ENCODE results near the gene HIGD1C. TPM values are rescaled to one million over a fixed set of nuclear protein-coding genes. Genes with fewer than 3 reads are reported as not detected.
A peak's percentile ranks its signal among the peaks of the same experiment; 100 is the strongest.
"Not testable (repeated sequence)": the region's sequence is repeated elsewhere in the genome, so short reads cannot be mapped to it uniquely, and the experiment has no call there.

HIGD1C gene
- total RNA-seq, 2 donors from 2014 or later = not detected

GRCh38 chr12:50990791-50991190, 38.4 kb downstream of the HIGD1C start:
- Mint-ChIP-seq H3K27ac (peak overlapping the region in 1 of 2 donors; percentile 91), H3K9me3 (no peaks in the 10 kb centered on the region), H3K36me3 (peaks cover 8 to 36% of the 10 kb centered on the region in 2 donors)
- ATAC-seq (no peak), DNase-seq (ENCODE audit: low spot score in 2 of 2) (no peak)

DNA sequence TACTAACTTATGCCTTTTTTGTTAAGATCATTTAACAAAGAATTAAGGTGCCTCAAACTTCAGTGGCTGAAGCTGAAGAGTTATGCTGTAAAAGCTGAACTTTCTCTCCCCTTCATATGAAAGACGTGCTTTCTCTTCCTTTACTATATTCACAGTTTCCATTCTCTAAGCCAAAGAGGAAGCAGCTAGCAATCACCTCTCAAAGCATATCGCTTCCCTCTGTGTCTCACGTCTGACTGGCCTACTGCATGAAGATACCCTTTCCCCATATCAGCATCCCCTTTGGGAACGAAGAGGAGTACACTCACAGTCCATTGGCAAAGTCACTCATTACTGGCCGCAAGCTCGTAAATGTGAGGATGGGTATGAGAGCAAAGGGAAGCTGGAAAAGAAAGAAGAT, 38.9 kb downstream of the HIGD1C start:
- ATAC-seq = peak in 1 of 2 donors; percentile 28
- Mint-ChIP-seq H3K36me3 (peaks cover 8 to 38% of the 10 kb centered on the region in 2 donors), H3K27ac (peak overlapping the region in 1 of 2 donors; percentile 8), H3K9me3 (no peaks in the 10 kb centered on the region)
- no peak for DNase-seq (ENCODE audit: low spot score in 2 of 2)

- ATAC-seq (no peak), DNase-seq (ENCODE audit: low spot score in 2 of 2) (no peak)
- H3K36me3 Mint-ChIP-seq = peaks cover 8 to 44% of the 10 kb centered on the region in 2 donors
These were observed 40.5 kb downstream of the HIGD1C start for GRCh38 chr12:50992819-50993218.

GRCh38 chr12:50999093-50999492, 46.7 kb downstream of the HIGD1C start:
- Mint-ChIP-seq H3K27ac (peak overlapping the region in 1 of 2 donors; percentile 6), H3K9me3 (no peaks in the 10 kb centered on the region), H3K36me3 (peaks cover 13 to 40% of the 10 kb centered on the region in 2 donors)
- no peak for DNase-seq (ENCODE audit: low spot score in 2 of 2)
- no peak for ATAC-seq

More at GRCh38 chr12:50992819-50993218, 40.5 kb downstream of the HIGD1C start:
- Mint-ChIP-seq H3K27ac (no peak overlapping the region), H3K9me3 (no peaks in the 10 kb centered on the region)

GRCh38 chr12:51000245-51000644, 47.9 kb downstream of the HIGD1C start:
- peak in 1 of 2 donors; percentile 87 for ATAC-seq
- no peak for DNase-seq (ENCODE audit: low spot score in 2 of 2)
- Mint-ChIP-seq H3K9me3 (no peaks in the 10 kb centered on the region), H3K36me3 (peaks cover 6 to 32% of the 10 kb centered on the region in 2 donors), H3K27ac (peak overlapping the region; percentile 72 to 81)

DNA sequence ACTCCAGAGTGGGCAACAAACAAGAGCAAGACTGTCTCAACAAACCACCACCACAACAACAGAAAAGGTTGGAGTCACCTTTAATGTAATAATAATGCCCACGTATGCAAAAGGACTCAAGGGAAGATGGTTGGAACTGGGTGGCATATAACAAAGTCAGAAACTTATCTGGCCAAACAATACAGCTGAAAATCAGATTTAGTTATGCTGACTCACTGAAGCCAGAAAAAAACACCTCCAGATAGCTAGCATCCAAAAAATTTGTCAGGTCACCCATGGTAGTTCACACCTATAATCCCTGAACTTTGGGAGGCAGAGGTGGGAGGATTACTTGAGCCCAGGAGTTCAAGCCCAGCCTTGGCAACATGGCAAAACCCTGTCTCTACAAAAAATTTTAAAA, 49.5 kb downstream of the HIGD1C start:
- Mint-ChIP-seq H3K9me3 (no peaks in the 10 kb centered on the region), H3K27ac (peak overlapping the region in 1 of 2 donors; percentile 53), H3K36me3 (peaks cover 6 to 28% of the 10 kb centered on the region in 2 donors)
- DNase-seq (ENCODE audit: low spot score in 2 of 2) = no peak
- ATAC-seq = no peak

DNA sequence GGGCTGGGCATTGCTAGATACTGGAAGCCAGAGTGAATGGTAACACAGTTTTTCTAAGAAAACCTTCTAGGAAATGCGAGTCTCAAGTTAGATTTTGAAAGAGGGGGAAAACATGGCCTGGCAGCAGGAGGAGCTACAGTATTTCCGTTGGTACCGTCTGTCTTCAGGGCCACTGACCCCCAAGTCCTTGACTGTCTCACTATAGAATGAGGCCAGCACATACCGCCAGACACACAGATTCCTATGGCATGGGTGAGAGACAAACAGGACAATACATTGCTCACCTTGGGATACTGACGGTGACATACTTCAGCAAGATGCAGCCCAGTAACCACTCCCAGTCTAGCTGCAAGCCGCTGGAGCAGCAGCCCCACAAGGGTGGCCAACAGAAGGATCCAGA, 52.2 kb downstream of the HIGD1C start:
- peaks cover 11 to 38% of the 10 kb centered on the region in 2 donors for H3K36me3 Mint-ChIP-seq
- ATAC-seq = no peak
- DNase-seq (ENCODE audit: low spot score in 2 of 2) = no peak
- H3K27ac Mint-ChIP-seq = no peak overlapping the region
- H3K9me3 Mint-ChIP-seq = no peaks in the 10 kb centered on the region

DNA sequence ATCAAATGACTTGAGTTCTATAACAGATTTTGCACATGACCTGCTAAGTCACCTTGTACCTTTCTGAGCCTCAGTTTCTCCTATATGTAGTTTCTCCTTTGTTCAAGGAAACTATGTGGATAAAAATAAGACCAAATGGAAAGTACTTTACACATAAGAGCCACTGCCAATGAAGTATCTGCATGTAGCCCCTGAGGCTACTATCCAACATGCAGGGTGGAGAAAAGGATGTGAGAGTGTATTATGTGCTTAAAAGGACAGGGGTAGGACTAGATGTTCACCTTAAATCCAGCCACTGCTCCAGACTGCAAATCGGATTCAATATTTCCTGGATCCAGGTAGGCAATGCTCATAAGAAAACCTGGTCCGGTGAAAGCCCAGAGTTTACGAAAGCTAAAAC, 52.7 kb downstream of the HIGD1C start:
- H3K9me3 Mint-ChIP-seq = no peaks in the 10 kb centered on the region
- ATAC-seq = no peak
- H3K36me3 Mint-ChIP-seq = peaks cover 11 to 36% of the 10 kb centered on the region in 2 donors
- no peak for DNase-seq (ENCODE audit: low spot score in 2 of 2)
- H3K27ac Mint-ChIP-seq = no peak overlapping the region

GRCh38 chr12:51005671-51006070, 53.3 kb downstream of the HIGD1C start:
- H3K36me3 Mint-ChIP-seq = peaks cover 6 to 29% of the 10 kb centered on the region in 2 donors

GRCh38 chr12:51008329-51009055, 56.1 kb downstream of the HIGD1C start:
- DNase-seq (ENCODE audit: low spot score in 2 of 2) (no peak), ATAC-seq (no peak)
- Mint-ChIP-seq H3K9me3 (no peaks in the 10 kb centered on the region), H3K27ac (peak overlapping the region; percentile 60 to 82), H3K36me3 (peaks cover 6 to 29% of the 10 kb centered on the region in 2 donors)

More at GRCh38 chr12:51005671-51006070, 53.3 kb downstream of the HIGD1C start:
- no peak for ATAC-seq
- Mint-ChIP-seq H3K27ac (peak overlapping the region in 1 of 2 donors; percentile 4), H3K9me3 (no peaks in the 10 kb centered on the region)
- no peak for DNase-seq (ENCODE audit: low spot score in 2 of 2)

GRCh38 chr12:51009056-51009440, 56.7 kb downstream of the HIGD1C start:
- ATAC-seq = peak; percentile 78 to 99
- DNase-seq (ENCODE audit: low spot score in 2 of 2) = peak; percentile 56 to 59
- peaks cover 6 to 29% of the 10 kb centered on the region in 2 donors for H3K36me3 Mint-ChIP-seq

GRCh38 chr12:51011955-51012354, 59.6 kb downstream of the HIGD1C start:
- peak overlapping the region in 1 of 2 donors; percentile 35 for H3K27ac Mint-ChIP-seq
- H3K36me3 Mint-ChIP-seq = peaks cover 6 to 18% of the 10 kb centered on the region in 2 donors
- DNase-seq (ENCODE audit: low spot score in 2 of 2) (no peak), ATAC-seq (no peak)
- H3K9me3 Mint-ChIP-seq = no peaks in the 10 kb centered on the region

More at GRCh38 chr12:51009056-51009440, 56.7 kb downstream of the HIGD1C start:
- H3K9me3 Mint-ChIP-seq = no peaks in the 10 kb centered on the region
- peak overlapping the region; percentile 60 to 82 for H3K27ac Mint-ChIP-seq

DNA sequence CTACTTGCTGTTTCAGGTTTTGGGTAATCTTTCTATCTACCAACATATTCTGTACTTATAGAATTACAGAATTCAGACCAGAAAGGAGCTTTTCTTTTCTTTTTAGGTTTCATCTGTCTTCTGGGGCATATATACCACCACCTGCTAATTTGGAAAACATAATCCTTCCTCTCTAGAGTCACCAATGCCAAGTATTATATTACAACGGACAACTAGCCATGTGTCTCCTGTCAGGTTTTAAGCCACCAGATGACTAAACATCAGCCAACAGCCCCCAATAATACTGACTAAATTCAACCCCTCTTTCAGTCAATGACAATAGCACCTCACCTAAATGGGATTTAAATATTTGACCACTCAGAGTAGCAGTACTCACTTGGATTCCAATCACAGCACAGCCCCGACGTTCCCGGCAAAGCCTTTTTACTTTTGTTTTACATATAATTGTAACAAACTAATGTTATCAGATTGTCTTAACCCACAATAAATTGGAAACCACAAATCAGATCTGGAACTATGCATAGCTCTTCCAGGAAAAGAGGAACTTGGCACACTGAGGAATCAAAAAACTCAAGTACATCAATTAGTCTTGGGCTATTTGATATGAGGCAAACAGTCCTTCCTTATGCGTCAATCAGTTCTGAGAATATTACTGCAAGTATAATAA, 60.4 kb downstream of the HIGD1C start:
- ATAC-seq = no peak
- Mint-ChIP-seq H3K36me3 (peaks cover 6 to 13% of the 10 kb centered on the region in 2 donors), H3K9me3 (no peaks in the 10 kb centered on the region), H3K27ac (no peak overlapping the region)
- no peak for DNase-seq (ENCODE audit: low spot score in 2 of 2)

GRCh38 chr12:51013441-51013840, 61.1 kb downstream of the HIGD1C start:
- Mint-ChIP-seq H3K9me3 (no peaks in the 10 kb centered on the region), H3K27ac (no peak overlapping the region), H3K36me3 (peaks cover 6 to 7% of the 10 kb centered on the region in 2 donors)
- ATAC-seq (no peak), DNase-seq (ENCODE audit: low spot score in 2 of 2) (no peak)

GRCh38 chr12:51014467-51014866, 62.1 kb downstream of the HIGD1C start:
- DNase-seq (ENCODE audit: low spot score in 2 of 2); H3K9me3 Mint-ChIP-seq; H3K36me3 Mint-ChIP-seq; H3K27ac Mint-ChIP-seq; ATAC-seq: not testable (repeated sequence)

DNA sequence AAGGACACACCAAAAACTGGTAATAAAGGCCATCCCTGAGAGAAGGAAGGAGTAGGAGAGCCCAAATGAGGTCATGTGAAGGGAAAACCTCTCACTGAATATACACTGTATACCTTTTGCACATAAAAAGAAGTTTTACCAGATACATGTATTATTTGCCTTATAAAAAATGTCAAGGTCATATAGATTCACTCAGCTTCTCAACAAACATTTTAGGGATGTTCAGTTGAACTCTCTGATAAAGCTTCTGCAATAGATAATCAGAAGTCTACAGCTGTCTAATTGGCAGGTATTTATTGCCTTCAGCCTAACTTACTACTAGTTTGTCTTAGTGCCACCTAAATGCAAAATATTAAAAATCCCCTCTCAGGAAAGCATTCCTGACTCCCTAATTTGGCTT, 65.1 kb downstream of the HIGD1C start:
- no peak for ATAC-seq
- Mint-ChIP-seq H3K27ac (no peak overlapping the region), H3K9me3 (no peaks in the 10 kb centered on the region), H3K36me3 (no peaks in the 10 kb centered on the region)
- no peak for DNase-seq (ENCODE audit: low spot score in 2 of 2)

DNA sequence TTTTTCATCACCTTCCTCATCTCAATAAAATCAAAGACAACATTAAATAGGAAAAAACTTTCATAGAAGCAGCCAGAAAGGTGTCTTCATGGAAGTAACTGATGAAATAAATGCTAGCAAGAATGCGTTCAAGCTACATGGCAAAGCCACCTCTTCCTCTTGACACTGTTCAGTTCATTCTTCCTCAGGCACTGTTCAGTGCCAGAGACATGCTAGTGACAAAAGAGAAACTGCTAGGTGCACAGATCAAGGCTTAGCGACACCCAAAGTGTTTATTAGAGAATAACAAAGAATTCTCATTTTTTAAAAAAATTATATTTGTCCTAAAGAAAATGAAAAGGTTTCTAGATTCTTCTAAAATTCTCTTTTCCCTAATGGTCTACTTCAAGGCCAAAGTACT, 66.6 kb downstream of the HIGD1C start:
- no peak for ATAC-seq
- Mint-ChIP-seq H3K27ac (no peak overlapping the region), H3K9me3 (no peaks in the 10 kb centered on the region), H3K36me3 (no peaks in the 10 kb centered on the region)
- no peak for DNase-seq (ENCODE audit: low spot score in 2 of 2)

Data from activated naive CD4-positive, alpha-beta T cell treated with anti-CD3 and anti-CD28 coated beads, Interleukin-2, amount 50 U/mL, for 72 hours (primary cell).